Endothelial cell of umbilical vein (primary cell): ENCODE results near the gene STC2. TPM values are rescaled to one million over a fixed set of nuclear protein-coding genes. Genes with fewer than 3 reads are reported as not detected.

Experiments used
- BruUV-seq: library from RNA; stranded (reverse); fragments of 400-500 nt; replicated peaks from 2 replicates; lab custom pipeline; 2021; lab: Mats Ljungman, UMichigan
- CTCF ChIA-PET: fragments of 300-600, 350-600 bp; sonication (Branson Sonifier 250); formaldehyde crosslinking; loops from one replicate; lab custom pipeline; 2021; ENCODE audit warnings: antibody characterized with exemption, inconsistent platforms; lab: Charles Lee
- POLR2A ChIA-PET: fragments of 300-600, 350-600 bp; sonication (Branson Sonifier 250); formaldehyde crosslinking; loops from one replicate; lab custom pipeline; 2021; ENCODE audit warnings: antibody characterized with exemption, inconsistent platforms; lab: Charles Lee
- DNase-seq: peaks from one replicate; pipeline ENCODE4 v3.0.0-alpha.2; 2011; ENCODE audit warnings: low read depth, low spot score
- FAIRE-seq: peaks from 2 replicates; lab custom pipeline; 2011; peaks lifted over from hg19 to GRCh38; lab: Jason Lieb, UNC
- H2AFZ ChIP-seq: 2 replicates; pipeline ENCODE4 v1.6.0; 2012; ENCODE audit warnings: low read depth, low read length, control low read depth, inconsistent platforms
- H3K27ac ChIP-seq: 2 replicates; pipeline ENCODE4 v1.5.1; 2011; ENCODE audit warnings: low read depth, mild to moderate bottlenecking, control low read depth, low read length, moderate library complexity; ENCODE audit not compliant: insufficient read depth
- H3K27me3 ChIP-seq, 2 experiments: 2 replicates each; pipeline versions ENCODE4 v1.6.0 to v1.6.1; 2011; ENCODE audit warnings: low read length in 2 of 2, mixed read lengths in 1 of 2; ENCODE audit not compliant: control insufficient read depth in 2 of 2, insufficient read depth in 2 of 2
- H3K36me3 ChIP-seq, 2 experiments: 2 replicates in 1 of 2; 3 replicates in 1 of 2; pipeline ENCODE4 v1.5.1; 2011; ENCODE audit warnings: low read length in 2 of 2, mild to moderate bottlenecking in 1 of 2, moderate library complexity in 1 of 2; ENCODE audit not compliant: control insufficient read depth in 2 of 2, insufficient read depth in 2 of 2; ENCODE audit errors: extremely low read depth in 1 of 2
- H3K4me1 ChIP-seq: 3 replicates; pipeline ENCODE4 v1.5.1; 2011; ENCODE audit warnings: mild to moderate bottlenecking, low read length; ENCODE audit not compliant: control insufficient read depth, insufficient read depth; ENCODE audit errors: extremely low read depth
- H3K4me2 ChIP-seq: 2 replicates; pipeline ENCODE4 v1.6.1; 2011; ENCODE audit warnings: low read length, control low read depth, mixed read lengths; ENCODE audit not compliant: insufficient read depth
- H3K4me3 ChIP-seq, 3 experiments: fragments of 200-600 bp in 1 of 3; sonication (generic), shearing (Covaris generic) in 1 of 3; replicated peaks in 1 of 3; 2 replicates each; pipeline ENCODE4 v1.5.1; 2011 to 2016; ENCODE audit warnings: control low read depth in 3 of 3, low read length in 3 of 3, mild to moderate bottlenecking in 2 of 3, inconsistent platforms in 1 of 3, low read depth in 1 of 3, moderate library complexity in 1 of 3; ENCODE audit not compliant: insufficient read depth in 1 of 3
- H3K79me2 ChIP-seq: 2 replicates; pipeline ENCODE4 v1.6.0; 2012; ENCODE audit warnings: low read length, inconsistent platforms; ENCODE audit not compliant: control insufficient read depth, insufficient read depth
- H3K9ac ChIP-seq: replicated peaks from 2 replicates; pipeline ENCODE3; 2011; ENCODE audit warnings: low read length, control low read depth; ENCODE audit not compliant: insufficient read depth; ENCODE audit errors: extremely low read depth
- H3K9me1 ChIP-seq: replicated peaks from 3 replicates; pipeline ENCODE4 v1.6.0; 2011; ENCODE audit warnings: mild to moderate bottlenecking, low read length; ENCODE audit not compliant: control insufficient read depth, insufficient read depth; ENCODE audit errors: extremely low read depth
- H3K9me3 ChIP-seq: replicated peaks from 2 replicates; pipeline ENCODE4 v1.5.1; 2012; ENCODE audit warnings: low read length, inconsistent platforms; ENCODE audit not compliant: control insufficient read depth, insufficient read depth
- H4K20me1 ChIP-seq: replicated peaks from 2 replicates; pipeline ENCODE3; 2011; ENCODE audit warnings: mild to moderate bottlenecking, low read length; ENCODE audit not compliant: control insufficient read depth, insufficient read depth; ENCODE audit errors: extremely low read depth
- EZH2 ChIP-seq: IDR thresholded peaks from 2 replicates; pipeline ENCODE4 v1.6.1; 2012; ENCODE audit warnings: borderline replicate concordance, low read depth, mild to moderate bottlenecking, moderate library complexity, low read length, inconsistent platforms; ENCODE audit not compliant: severe bottlenecking
- FOS ChIP-seq: IDR thresholded peaks from 2 replicates; pipeline ENCODE4 v1.6.1; 2011; ENCODE audit warnings: mild to moderate bottlenecking, low read length, moderate library complexity, borderline replicate concordance; ENCODE audit not compliant: insufficient read depth
- GATA2 ChIP-seq: IDR thresholded peaks from 2 replicates; pipeline ENCODE4 v1.7.0; 2011; ENCODE audit warnings: low read depth, mild to moderate bottlenecking, moderate library complexity, mixed read lengths, low read length; ENCODE audit not compliant: insufficient read length, insufficient read depth
- MAX ChIP-seq: IDR thresholded peaks from 2 replicates; pipeline ENCODE4 v1.6.1; 2011; ENCODE audit not compliant: insufficient read depth, insufficient read length
- MYC ChIP-seq: IDR thresholded peaks from one replicate; pipeline ENCODE4 v1.6.1; 2011; ENCODE audit warnings: mild to moderate bottlenecking, low read depth, low read length
- POLR2A ChIP-seq: IDR thresholded peaks from 2 replicates; pipeline ENCODE4 v1.6.1; 2012; ENCODE audit warnings: low read depth, mild to moderate bottlenecking, control low read depth, low read length
- dilution Hi-C: fragments of 300-500 bp; cut with MboI; formaldehyde crosslinking; loops from one replicate; pipeline ENCODE4 v1.15.0; 2019; ENCODE audit warnings: low sequenced_read_pairs; ENCODE audit not compliant: extremely low pct_ligation_motif_present
- intact Hi-C: fragments of 100-400 bp; cut with micrococcal nuclease; formaldehyde crosslinking; loops from one replicate; pipeline ENCODE4 v1.10.0; 2022
- polyA plus RNA-seq, 4 experiments: library from polyadenylated mRNA; depleted of rRNA in 3 of 4; stranded (reverse) in 3 of 4; unstranded in 1 of 4; fragments of >200 nt; gene quantifications; 2 replicates each; pipeline versions ENCODE4 v1.2.1 to v1.2.3, GENCODE V29; 2011 to 2012; ENCODE audit warnings: missing spikeins in 1 of 4
- total RNA-seq: library from RNA; stranded (reverse); gene quantifications from 2 replicates; pipeline ENCODE4 v1.2.3, GENCODE V29; 2021
- TF ChIP-seq, protein P1 (sequence below), 2 donors: IDR thresholded peaks; 1 replicate in 1 of 2; 2 replicates in 1 of 2; pipeline ENCODE4 v1.5.1; 2011; ENCODE audit warnings: low read length in 2 of 2, mild to moderate bottlenecking in 2 of 2, moderate library complexity in 2 of 2, control low read depth in 1 of 2, inconsistent platforms in 1 of 2, low read depth in 1 of 2; ENCODE audit not compliant: insufficient read depth in 1 of 2; ENCODE audit errors: extremely low read depth in 1 of 2

STC2 gene
- total and polyA plus RNA-seq, 2 donors (not counting 3 experiments of a cell fraction or from before 2014, with no cell fraction given): 19.0 to 26.9 TPM

DNA sequence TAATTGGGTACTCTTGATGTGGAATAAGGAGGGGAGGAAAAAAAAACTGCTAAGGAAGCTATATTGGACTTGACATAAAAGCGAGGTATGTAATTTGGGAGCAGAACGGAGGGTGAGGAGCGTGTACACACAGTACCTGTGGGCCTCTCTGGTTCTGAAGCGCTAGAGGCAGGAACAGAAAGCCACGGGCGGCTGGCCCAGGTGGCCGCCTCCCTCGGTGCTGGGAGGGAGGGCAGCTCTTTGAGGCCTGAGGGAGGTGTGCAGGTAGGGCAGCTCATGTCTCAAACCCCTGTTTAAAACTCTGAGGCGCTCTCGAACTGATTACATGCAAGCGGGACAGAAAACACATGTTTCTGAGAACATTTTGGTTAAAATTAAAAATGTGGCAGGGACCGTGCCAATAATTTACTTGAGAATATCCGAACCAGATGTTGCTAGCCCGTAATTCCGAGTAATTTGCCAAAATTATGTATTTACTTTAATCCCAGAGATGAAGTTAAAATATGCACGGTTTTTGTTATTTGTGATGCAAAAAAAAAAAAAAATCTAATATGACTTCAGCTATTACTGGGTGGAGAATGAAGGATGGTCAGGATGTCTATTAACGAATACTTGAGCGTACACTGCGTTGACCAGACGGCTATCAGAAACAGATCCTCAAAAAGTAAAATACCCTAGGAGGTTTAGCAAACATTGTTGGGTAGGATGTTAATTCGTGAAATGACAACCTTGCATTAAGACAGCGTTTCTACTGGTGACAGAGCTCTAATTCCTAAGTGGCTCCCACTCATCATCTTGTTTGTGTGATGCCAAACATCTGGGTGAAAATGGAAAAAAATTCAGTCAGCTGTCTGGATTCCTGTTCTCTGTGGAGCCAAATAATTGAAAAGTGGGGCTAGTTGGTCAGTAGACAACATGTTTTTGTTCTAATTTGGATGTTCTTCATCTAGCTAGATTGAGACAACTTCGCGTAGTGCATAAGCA lies 24.4 kb upstream of the STC2 start:
- Histone ChIP-seq H3K9me1 (no peaks in the 10 kb centered on the region), H3K4me2 (no peak overlapping the region), H3K4me3 (no peak overlapping the region), H3K9ac (no peak overlapping the region), H3K27me3 (peaks cover 3 to 7% of the 10 kb centered on the region in 2 experiments), H3K27ac (no peak overlapping the region), H4K20me1 (no peaks in the 10 kb centered on the region), H3K36me3 (no peaks in the 10 kb centered on the region), H3K4me1 (no peaks in the 10 kb centered on the region), H2AFZ (no peak overlapping the region), H3K9me3 (no peaks in the 10 kb centered on the region), H3K79me2 (no peaks in the 10 kb centered on the region)
- no peak for FAIRE-seq
- intact Hi-C loops: no loop called here
- ChIA-PET CTCF (interaction anchor here (1.3 kb wide), 1 partner anchor 220 kb away, joined by 4 read pairs; no protein-coding TSS in a partner anchor), POLR2A (no interaction called here)
- TF ChIP-seq EZH2: no peak
- TF ChIP-seq GATA2: no peak
- TF ChIP-seq MAX: no peak
- TF ChIP-seq POLR2A: no peak
- TF ChIP-seq FOS: no peak
- no peak for TF ChIP-seq MYC
- TF ChIP-seq, protein P1, sequence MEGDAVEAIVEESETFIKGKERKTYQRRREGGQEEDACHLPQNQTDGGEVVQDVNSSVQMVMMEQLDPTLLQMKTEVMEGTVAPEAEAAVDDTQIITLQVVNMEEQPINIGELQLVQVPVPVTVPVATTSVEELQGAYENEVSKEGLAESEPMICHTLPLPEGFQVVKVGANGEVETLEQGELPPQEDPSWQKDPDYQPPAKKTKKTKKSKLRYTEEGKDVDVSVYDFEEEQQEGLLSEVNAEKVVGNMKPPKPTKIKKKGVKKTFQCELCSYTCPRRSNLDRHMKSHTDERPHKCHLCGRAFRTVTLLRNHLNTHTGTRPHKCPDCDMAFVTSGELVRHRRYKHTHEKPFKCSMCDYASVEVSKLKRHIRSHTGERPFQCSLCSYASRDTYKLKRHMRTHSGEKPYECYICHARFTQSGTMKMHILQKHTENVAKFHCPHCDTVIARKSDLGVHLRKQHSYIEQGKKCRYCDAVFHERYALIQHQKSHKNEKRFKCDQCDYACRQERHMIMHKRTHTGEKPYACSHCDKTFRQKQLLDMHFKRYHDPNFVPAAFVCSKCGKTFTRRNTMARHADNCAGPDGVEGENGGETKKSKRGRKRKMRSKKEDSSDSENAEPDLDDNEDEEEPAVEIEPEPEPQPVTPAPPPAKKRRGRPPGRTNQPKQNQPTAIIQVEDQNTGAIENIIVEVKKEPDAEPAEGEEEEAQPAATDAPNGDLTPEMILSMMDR (IDR thresholded peaks at IDR 0.05; ENCODE audit: extremely low read depth in 1 of 2, insufficient read depth in 1 of 2, low read depth in 1 of 2, low read length in 2 of 2): no peak
- BruUV-seq: no TSS peak
- DNase-seq: no peak
- dilution Hi-C loops: no loop called here
